HG03135 (cell line): ENCODE data around the gene BMP8B.

Experiments used
- ATAC-seq: cut with Tn5 transposase; IDR thresholded peaks from one replicate; pipeline ENCODE4 v1.9.1; 2021; ENCODE audit warnings: mild to moderate bottlenecking, moderate library complexity; ENCODE audit not compliant: unreplicated experiment

BMP8B gene

DNA sequence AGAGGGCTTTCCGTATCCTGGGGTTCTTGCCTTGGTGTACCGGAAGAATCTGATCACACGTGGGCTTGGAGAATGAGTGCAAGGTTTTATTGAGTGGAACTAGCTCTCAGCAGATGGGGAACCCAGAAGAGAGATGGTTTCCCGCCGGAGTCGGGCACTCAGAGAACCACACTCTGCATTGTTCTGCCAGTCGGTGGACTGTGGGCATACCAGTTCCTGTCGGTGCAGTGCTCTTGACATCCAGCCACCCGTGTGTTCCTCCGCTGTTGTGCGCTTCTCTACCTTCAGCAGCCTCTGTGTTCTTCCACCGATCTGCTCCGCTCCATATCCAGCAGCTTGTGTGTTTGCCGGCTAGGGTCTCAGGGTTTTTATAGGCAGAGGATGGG is 60.7 kb downstream of the BMP8B start:
- no peak for ATAC-seq

DNA sequence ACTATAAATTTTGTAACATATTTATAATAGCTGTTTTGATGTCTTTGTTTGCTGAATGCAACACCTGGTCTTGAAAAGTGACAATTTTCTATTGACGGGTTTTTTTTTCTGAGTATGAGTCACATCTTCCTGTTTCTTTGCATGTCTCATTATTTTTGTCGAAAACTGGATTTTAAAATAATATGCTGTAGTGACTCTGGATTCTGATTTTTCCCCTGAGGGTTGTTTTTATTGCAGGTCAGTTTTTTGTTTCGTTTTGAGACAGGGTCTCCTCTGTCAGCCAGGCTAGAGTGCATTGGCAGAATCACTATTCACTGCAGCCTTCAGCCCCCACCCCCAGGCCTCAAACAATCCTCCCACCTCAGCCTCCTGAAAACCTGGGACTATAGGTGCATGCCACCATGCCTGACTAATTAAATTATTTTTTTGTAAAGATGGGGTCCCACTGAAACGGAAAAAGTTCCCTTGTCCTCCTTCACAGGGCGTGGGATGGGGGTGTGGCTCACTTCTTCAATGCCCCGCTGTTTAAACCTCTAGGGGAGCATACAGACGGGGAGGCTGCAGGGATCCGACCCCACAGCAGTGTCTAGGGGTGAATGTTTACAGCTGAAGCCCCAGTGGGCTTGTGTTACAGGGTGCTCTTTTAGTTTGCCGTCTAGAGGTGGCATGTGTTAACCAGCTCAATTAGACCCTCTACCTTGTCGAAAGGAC is 61.3 kb downstream of the BMP8B start:
- no peak for ATAC-seq

DNA sequence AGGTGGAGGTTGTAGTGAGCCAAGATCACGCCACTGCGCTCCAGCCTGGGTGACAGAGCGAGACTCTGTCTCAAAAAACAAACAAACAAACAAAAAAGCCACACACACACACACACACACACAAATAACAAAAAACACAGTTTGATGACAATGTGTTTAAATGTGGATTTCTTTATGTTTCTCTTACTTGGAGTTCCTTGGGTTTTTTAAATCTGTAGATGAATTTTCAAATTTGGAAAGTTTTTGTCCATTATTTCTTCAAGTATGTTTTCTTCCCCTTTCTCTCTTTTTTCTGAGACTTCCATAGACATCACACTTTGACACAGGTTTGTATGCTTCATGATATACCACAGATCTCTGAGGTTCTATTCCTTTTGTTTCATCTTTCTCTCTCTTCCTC is 62.1 kb downstream of the BMP8B start:
- no peak for ATAC-seq

DNA sequence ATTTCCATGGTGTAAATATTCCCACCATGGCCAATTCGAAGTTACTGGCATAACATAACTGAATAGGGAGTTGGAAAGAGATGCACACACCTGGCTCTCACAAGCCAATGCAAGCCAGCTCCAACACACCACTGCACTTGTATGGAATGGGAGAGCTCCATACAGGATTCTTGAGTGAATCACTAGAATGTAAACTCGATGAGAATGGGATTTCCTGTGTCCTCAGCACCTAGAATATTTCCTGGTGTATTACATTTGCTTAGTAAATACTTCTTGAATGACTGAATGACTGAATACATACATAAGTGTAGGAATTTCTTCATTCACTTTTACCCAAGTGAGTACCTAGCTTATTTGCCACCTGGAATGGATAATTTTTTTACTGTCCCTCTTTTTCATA is 66.2 kb downstream of the BMP8B start:
- no peak for ATAC-seq

DNA sequence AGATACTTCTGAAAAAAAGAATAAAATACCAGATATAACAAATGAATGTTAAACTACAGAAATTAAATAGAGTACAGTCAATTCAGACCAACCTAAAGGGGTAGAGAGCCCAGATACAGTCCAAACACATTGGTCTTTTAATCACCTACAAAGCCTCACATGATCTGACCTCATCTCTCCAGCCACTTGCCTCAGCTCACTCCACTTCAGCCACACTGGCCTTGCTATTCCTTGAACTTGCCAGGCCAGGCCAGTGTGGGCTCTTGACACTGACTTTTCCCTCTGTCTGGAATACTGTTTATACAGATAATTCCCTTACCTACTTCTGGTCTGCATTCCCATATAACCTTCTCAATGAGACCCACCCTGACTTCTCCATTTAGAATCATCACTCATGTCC is 67.0 kb downstream of the BMP8B start:
- no peak for ATAC-seq

DNA sequence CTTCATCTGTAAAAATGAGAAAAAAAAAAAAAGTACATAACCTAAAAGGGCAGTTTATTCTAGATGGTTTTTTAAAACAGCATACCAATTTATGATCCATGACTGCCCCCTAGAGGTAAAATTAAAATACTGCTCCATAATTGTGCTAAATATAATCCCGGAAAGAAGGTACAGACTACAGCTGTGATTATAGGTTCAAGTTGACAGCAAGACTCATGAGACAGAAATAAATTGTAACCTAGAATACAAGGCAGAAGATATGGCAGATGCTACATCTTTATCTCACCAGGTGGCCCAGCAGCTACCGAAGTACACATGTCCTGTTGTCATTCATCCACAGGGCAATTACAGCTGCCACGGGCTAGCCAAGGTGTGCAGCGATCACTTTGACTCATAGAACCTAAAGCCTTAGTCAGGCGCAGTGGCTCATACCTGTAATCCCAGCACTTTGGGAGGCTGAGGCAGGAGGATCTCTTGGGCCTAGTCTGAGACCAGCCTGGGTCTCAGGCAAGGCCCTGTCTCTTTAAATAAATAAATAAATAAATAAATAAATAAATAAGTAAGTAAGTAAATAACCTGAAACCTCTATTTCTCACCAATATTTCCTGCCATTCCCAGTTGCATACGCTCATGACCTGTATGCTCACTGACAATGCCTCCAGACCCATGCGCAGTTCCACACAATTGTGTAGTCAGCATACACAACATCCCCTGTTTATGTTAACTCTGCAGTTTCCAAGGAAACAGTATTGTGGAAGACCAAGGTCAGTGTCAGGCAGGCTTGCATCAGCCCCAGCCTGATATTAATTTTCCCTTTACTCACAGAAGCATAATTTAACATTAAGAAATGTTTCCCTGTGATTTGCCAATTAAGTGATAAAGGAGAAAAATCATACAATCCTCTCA is 68.3 kb downstream of the BMP8B start:
- no peak for ATAC-seq

DNA sequence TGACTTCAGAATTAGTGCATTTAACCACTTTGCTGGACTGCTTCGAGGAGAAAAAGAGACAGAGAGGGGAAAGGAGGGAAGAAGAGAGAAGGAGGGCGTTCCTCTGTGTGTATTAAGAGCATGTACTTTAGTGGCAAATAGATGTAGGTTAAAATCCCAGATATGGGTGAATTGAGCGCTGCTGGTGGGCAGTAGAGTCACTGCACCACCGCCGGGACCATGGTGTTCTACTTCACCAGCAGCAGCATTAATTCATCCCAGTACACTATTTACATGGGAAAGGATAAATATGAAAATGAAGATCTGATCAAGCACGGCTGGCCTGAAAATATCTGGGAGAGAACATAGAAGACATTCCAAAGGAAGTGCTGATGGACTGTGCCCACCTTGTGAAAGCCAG is 70.9 kb downstream of the BMP8B start:
- no peak for ATAC-seq

DNA sequence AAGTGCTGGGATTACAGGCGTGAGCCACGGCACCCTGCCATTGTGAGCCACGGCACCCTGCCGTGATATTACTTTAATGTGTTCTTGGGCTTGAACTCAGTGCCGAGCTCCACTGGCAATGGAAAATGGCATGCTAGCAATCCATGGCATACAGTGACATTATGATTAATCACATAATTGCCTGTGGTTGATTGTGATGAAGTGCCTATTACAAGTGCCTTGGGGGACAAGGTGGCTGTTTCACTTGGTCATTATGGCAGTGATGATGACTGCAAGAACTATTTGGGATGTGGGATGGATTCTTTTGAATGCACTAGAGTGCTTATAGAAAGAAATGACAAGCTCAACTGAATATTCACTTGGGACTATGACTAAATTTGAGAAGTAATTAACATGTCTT is 75.1 kb downstream of the BMP8B start:
- no peak for ATAC-seq

DNA sequence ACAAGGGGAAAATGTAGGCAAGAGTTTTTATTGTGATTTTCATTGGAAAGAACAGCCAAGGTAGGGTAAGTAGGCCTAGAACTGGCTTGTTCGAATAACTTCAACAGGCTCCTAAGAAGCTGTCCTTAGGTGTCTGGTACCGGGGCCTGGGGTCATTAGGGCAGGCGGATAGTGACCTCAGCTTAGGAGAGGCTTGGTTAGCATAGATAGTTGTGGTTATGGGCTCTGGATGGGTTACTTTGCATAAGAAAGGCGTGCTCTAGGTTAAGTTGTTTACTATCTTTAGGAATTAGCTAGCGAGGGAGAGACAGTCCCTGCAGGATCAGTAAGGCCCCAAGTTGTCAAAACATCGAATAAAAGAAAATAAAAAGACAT is 76.7 kb downstream of the BMP8B start:
- no peak for ATAC-seq

DNA sequence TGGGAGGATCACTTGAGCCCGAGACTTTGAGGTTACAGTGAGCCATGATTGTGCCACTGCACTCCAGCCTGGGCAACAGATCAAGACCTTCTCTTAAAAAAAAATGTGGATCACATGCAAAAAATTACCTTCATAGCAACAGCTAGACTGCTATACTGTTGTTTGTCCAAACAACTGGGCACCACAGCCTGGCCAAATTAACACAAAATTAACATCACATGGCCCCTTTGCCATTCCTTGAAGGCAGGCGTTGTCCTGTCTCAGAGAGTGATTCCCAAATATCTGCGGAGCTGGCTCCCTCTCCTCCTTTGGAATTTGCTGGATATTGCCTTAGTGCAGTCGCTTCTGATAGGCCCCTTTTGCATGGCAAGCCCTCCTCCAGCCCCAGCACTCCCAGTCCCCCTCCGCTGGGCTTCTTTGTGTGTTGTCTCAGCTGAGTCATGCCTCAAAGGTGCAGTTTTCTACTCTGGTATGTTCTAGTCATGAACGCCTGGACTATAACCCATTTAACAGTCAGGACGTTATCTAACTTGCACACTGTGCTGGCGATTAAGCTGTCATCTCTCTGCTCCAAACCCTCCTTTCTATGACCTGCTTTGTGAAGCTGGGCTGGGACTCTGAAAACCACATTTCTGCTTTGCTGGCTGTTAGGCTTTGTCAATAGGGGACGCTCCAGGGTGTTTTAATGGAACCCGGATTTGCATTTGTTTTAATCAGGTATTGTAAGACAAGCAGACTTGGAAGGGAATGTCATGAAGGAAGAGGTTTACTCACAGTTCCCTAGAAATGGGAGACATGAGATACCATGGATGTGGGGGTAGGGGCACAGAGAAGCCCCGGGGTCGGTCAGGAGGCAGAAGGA is 77.3 kb downstream of the BMP8B start:
- ATAC-seq: no peak

DNA sequence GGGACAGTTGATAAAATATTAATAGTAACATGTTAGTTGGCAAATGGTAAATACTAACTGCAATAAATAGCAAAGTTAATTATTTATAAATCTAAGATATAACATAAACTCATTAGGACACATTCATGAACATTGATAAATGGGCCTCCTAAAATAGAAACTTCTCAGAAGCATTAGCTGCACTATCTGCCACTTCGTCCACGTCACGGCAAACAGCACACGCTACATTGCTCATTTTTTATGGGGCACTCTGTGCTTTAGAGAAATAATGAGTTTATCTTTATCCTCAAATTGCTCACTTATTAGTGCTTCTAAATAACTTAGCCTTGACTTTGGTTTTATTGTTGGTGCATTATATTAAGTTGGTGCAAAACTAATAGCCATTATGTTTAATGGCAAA is 81.2 kb downstream of the BMP8B start:
- no peak for ATAC-seq
